GM18868 (cell line): ENCODE results near the gene SERHL2.
"Not testable (repeated sequence)": the region's sequence is repeated elsewhere in the genome, so short reads cannot be mapped to it uniquely, and the experiment has no call there.

Source experiments
- ATAC-seq: cut with Tn5 transposase; IDR thresholded peaks from one replicate; pipeline ENCODE4 v1.9.1; 2021; ENCODE audit warnings: mild to moderate bottlenecking, moderate library complexity; ENCODE audit not compliant: unreplicated experiment

Gene SERHL2

DNA sequence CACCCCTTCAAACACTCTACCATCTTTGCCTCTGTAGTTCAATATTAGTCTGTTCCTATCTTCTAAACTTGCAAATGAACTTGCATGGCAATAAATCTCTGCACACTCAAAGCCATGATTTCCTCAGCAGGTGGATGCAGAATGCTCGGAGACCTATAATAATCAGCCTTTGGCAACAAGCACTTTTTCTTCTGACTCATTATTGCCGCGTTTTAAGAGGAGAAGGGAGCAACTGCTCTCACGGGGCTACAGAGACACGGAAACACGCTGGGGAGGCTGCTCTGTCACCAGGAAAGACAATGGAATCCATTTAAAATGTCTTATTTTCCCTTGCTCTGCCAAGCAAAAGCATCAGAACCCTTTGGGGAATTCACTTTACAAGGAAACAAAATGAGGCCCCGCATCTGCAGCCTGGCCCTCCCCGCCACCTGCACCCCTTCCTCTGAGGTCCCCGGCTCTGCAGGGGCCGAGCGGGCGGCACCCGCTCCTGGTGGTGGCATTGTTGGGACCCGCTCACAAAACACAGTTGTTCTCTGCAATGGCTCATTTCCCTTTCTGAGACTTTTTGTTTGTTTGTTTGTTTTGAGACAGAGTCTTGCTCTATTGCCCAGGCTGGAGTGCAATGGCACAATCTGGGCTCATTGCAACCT lies 18.5 kb upstream of the SERHL2 start:
- not testable (repeated sequence) for ATAC-seq

DNA sequence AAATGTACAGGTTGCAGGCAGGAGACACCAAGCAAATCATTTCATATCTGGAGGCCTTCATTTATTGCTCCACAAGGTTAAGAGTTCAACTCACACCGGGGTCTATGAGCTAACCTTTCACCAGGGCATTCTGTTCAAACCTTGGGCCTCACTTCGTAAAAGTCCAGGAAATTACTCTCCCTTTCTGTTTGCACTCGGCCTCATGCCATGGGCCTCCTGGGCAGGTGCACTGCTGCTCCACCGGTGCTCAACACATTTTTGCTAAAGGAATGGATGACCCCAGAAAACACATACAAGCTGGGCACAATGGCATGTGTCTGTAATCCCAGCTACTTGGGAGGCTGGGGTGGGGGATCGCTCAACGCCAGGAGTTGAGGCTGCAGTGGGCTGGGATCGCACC lies 17.6 kb upstream of the SERHL2 start:
- ATAC-seq: no peak

DNA sequence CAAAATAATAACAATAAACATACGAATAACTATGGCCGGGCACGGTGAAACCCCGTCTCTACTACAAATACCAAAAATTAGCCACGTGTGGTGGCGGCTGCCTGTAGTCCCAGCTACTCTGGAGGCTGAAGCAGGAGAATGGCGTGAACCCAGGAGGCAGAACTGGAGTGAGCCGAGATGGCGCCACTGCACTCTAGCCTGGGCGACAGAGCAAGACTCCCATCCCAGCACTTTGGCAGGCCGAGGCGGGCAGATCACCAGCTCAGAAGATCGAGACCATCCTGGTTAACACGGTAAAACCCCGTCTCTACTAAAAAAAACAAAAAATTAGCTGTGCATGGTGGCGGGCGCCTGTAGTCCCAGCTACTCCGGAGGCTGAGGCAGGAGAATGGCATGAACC lies 17.1 kb upstream of the SERHL2 start:
- not testable (repeated sequence) for ATAC-seq

DNA sequence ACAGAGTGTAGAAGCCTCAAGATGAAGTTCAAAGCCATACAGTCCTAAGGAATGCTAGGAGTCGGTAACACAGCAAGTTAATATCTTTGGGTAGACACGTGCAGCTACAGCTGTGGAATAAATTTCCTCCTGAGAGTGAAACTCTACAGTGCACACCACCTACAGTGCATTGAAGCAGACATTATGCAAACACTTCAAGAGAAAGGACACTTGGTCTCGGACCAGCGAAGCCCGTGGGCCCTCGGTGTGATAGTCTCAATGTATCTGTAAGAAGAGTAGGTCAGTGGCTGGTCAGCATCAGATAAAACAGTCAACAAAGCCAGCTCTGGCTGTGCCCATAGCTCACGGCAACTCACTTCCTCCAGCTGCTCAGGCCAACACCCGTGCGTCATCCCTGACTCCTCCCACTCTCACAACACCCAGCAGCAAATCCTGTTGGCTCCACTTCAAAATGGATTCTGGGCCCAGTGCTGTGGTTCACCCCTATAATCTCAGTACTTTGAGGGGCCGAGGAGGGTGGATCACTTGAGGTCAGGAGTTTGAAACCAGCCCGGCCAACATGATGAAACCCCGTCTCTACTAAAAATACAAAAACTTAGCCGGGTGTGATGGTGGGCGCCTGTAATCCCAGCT lies 16.4 kb upstream of the SERHL2 start:
- peak; percentile 56 for ATAC-seq

DNA sequence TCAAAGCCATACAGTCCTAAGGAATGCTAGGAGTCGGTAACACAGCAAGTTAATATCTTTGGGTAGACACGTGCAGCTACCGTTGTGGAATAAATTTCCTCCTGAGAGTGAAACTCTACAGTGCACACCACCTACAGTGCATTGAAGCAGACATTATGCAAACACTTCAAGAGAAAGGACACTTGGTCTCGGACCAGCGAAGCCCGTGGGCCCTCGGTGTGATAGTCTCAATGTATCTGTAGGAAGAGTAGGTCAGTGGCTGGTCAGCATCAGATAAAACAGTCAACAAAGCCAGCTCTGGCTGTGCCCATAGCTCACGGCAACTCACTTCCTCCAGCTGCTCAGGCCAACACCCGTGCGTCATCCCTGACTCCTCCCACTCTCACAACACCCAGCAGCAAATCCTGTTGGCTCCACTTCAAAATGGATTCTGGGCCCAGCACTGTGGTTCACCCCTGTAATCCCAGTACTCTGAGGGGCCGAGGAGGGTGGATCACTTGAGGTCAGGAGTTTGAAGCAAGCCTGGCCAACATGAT lies 14.5 kb upstream of the SERHL2 start:
- peak; percentile 37 for ATAC-seq

DNA sequence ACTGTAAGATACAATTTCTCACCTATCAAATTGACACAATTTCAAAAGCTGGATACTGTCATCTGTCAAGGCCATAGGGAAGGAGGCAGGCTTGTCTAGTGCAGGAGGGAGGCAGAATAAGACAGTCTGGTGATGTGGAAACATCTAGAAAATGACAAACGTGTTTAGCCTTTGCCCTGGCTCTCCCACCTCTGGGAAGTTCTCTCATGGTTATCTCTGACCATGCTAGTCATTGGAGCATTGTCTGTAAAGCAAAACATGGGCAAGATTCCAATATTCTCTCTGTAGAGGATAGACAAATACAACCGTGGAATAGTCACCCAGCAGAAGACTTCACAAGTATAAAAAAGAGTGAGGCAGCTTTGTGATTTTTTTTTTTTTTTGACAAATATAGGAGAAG lies 9.1 kb upstream of the SERHL2 start:
- ATAC-seq: no peak

DNA sequence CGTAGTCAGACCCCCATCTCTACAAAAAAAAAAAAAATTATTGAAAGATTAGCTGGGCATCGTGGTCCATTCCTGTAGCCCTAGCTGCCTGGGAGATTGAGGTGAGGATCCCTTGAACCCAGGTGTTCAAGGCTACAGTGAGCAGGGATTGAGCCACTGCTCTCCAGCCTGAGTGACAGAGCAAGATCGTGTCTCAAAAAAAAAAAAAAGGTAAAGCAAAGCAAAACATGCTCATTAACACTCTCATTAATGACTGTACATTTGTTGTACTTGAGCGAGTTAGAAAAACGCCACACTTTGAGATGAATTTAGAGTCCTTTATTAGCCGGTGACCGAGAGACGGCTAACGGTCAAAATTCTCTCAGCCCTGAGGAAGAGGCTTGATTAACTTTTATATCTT lies 6.2 kb upstream of the SERHL2 start:
- no peak for ATAC-seq

DNA sequence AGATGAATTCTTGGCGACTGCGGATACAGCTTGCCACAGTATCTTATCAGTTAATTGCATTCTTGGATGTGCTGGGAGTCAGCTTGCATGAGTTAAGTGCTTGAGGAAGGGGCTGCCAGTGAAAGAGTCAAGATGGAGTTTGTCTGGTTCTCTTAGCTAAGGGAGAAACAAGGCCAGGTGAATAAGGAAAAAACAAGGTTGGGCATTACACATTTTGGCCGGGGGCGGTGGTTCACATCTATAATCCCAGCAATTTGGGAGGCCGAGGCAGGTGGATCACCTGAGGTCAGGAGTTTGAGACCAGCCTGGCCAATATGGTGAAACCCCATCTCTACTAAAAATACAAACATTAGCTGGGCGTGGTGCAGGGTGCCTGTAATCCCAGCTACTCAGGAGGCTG lies 5.6 kb upstream of the SERHL2 start:
- not testable (repeated sequence) for ATAC-seq

DNA sequence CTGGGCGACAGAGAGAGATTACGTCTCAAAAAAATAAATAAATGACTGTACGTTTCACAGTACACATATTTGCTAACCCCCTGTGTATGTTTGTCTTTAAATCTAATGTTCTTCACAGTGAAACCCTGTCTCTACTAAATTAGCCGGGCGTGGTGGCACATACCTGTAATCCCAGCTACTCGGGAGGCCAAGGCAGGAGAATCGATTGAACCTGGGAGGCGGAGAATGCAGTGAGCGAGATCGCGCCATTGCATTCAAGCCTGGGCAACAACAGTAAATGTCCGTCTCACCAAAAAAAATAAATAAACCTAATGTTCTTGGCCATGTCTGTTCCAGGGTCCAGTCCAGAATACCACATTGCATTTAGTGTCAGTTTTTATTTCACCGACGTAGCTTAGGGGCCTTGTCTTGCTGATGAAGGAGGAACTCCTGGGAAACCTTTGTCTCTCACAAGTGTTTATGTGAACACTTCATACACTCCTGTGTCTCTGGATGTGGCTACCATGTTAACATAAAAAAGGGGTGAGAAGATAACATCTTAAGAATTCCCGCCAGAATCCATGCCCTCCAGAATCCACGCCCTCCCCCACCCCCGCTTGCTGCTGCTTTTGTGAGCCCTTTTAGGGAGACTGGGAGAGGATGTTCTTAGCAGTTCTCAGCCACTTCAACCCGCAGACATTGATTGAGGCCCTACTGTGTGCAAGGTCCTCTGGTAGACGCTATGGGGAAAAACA lies 5.0 kb upstream of the SERHL2 start:
- ATAC-seq: no peak

DNA sequence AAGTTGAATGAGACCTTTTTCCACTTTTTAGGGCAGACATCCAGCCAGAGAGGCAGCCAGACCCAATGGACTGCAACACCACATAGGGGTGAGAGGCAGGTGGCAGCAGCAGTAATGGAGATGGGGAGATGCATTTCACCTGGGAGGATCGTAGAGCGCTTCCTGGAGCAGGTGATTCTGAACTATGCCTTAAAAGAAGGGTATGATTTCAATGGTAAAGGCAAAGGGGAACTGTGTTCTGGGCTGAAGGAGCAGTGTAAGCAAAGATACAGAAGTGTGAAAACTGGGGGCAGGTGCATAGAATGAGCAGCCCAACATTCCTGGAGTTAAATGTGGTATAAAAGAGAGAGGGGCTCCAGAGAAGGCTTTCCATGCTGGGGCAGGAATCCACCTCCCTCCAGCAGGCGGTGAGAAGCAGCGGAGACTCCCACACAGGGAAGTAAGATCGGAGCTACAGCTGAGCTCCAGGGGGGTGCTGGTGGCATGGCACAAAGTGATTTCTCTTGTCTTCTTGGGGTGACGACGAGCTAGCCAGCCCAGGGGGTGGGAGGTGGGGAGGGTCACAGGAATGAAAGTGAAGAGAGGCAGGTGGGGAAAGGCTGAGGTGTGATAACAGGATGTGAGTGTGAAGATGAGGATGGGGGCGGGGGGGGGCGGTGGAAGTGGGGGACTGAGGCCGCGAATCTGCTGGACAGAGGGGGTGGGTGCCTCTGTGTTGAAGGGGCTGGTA lies 4.3 kb upstream of the SERHL2 start:
- no peak for ATAC-seq

DNA sequence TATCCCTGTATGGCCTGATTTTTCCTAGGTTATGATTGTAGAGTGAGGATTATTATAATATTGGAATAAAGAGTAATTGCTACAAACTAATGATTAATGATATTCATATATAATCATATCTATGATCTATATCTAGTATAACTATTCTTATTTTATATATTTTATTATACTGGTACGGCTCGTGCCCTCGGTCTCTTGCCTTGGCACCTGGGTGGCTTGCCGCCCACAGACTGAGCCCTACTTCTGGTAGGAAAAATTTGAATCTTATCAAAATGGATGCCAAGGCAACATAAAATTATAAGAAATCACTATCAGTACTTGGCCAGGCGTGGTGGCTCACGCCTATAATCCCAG lies 1.5 kb upstream of the SERHL2 start:
- not testable (repeated sequence) for ATAC-seq

DNA sequence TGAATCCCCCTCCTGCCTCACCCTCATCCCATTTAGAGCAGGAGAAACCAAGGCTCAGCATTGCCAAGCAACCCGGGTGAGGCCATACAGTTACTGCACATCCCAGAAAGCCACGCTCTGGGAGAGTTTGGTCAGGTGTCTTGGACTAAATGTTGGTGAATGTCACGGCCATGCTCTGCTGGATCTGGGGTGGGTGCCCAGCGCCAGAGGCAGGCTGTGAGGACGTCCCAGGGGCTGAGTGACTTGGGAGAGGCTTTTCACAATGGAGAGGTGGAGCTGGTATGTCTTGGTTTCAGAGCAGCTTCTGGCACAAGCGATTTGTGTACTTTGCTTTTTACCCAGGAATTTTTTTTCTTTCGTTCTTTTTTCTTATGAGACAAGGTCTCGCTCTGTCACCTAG lies 6.6 kb downstream of the SERHL2 start:
- no peak for ATAC-seq

DNA sequence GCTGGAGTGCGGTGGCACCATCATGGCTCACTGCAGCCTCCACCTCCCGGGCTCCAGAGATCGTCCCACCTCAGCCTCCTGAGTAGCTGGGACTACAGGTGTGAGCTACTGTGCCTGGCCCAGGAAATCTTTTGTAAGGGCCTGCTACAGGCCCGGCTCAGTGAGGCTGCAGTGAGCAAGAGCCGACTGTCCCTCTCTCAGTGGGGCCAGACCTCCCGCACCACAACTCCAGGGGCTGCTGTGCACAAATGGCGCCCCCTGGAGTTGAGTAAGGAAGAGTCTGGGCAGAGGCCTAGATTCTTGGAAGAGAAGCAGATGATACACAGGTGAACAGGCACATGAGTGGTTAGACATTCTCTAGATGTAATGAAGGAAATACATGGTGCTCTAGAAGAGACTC lies 7.0 kb downstream of the SERHL2 start:
- no peak for ATAC-seq

DNA sequence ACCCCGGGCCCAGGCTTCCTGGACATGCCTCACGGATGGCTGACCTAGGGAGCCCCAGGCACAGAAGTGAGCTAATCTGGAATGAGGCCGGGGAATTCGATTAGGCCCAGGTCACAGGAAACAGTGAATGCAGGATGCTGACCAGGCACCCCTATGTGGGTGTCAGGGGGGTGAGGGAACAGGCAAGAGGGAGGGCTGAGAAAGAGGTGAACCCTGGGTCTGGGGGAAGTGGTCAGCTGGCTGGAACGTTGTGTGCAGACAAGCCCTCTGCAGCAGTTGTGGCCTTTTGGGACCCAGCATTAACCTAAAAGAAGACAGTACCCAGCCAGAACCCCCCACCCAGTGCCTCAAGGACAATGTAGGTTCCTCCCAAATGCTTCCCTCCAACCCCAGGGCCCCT lies 8.1 kb downstream of the SERHL2 start:
- no peak for ATAC-seq

DNA sequence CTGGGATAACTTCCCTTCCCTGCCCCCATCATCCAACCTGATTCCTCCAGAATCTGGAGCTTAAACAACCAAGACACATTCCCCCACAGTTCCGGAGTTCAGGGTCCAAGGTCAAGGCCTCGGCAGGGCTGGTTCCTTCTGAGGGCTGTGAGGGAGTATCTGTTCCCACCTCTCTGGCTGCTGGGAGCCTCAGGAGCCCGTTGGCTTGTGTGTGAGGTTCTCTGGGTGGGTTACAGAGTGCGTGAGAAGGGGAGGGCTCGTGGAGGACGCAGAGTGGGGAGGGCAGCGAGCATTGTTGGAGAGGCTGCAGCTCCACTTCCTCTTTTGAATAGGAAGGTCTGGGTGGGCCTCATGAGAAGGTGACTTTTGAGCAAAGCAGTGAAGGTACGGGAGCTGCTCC lies 8.5 kb downstream of the SERHL2 start:
- no peak for ATAC-seq

DNA sequence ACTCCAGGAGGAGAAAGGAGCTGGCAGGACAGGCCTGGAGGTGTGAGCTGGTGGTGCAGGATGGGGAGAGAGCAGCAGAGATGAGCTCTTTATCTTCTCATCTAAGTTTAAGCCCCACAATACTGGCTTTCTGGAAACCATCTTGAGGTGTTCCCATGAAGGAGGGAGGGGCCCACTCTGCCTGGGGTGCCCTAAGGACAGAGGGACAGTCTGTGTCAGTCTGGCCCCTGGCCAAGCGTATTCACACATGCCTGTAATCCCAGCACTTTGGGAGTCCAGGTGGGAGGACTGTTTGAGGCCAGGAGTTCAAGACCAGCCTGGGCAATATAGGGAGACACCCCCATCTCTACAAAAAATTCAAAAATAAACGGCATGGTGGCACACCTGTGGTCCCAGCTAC lies 8.9 kb downstream of the SERHL2 start:
- no peak for ATAC-seq

DNA sequence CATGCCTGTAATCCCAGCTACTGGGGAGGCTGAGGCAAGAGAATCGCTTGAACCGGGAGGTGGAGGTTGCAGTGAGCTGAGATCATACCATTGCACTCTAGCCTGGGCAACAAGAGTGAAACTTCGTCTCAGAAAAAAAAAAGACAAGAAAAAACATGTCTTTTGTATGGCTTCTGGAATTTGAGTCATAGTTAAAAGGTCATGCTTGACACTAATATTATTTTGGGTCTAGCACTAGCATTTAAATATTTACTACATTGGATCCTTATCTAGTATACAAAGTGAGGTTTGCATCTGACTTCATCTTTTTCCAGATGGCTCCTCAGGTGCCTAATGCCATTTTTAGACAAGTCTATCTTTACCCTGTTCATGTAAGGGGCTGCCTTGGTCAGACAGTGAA lies 10.2 kb downstream of the SERHL2 start:
- not testable (repeated sequence) for ATAC-seq

DNA sequence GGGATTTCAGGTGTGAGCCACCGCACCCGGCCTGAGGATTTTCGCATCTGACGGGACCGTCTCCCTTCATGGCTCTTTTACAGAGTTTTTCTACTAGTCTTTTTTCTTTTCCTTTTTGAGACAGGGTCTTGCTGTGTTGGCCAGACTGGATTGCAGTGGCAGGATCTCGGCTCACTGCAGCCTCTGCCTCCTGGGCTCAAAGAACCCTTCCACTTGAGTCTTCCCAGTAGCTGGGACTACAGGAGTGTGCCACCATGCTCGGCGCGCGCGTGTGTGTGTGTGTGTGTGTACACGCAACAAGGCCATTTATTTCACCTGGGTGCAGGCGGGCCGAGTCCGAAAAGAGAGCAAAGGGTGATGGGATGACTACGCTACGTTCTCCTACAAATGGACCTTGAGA lies 10.9 kb downstream of the SERHL2 start:
- ATAC-seq: no peak

DNA sequence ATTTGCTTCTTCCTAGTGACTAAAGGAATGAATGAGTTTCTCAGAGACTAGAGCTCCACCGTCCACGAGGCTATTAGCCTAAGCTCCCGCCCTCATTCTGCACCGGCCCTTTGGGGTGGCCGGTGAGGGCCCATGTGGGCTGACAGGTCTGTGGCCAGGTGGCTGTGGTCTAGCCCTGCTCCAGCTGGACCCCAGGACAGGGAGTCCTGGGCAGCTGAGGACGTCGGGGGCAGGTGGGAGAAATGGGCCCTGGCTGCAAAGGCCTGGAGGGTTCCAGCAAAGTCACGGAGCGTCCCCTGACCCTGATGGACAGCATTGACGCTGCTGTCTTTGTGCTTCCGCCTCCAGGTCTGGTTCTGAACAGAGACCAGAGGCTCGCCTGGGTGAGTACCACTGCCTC lies 12.2 kb downstream of the SERHL2 start:
- ATAC-seq: no peak

DNA sequence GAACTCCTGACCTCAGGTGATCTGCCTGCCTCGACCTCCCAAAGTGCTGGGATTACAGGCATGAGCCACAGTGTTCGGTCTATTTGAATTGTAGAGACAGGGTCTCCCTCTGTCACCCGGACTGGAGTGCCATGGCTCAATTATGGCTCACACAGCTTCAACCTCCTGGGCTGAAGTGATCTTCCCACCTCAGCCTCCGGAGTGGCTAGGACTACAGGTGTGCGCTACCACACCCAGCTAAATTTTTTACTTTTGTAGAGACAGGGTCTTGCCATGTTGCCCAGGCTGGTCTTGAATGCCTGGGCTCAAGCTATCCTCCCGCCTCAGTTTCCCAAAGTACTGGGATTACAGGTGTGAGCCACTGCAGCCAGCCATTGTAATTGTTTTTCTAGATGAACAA lies 14.2 kb downstream of the SERHL2 start:
- ATAC-seq: not testable (repeated sequence)

DNA sequence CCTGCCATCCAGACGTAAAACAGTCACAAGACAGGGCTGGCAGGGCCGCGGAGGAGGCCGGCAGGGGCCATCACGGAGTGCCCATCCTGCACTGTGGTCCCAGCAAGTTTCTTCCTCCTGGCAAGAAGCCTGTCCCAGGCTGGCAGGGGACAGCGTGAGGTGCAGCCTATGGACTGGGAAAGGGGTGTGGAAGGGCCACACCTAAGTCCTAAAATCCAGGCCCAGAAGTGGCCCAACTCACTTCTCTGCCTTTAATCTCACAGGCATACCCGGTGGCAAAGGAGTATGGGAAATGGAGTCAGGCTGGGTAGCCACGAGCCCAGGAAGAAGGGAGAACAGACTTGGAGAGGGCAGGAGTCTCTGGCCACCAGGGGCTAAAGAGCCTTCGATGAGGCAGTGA lies 16.8 kb downstream of the SERHL2 start:
- ATAC-seq: not testable (repeated sequence)
